ENCODE measurements around the gene AVL9.

GRCh38 chr7:32461484-32461883 is 33.8 kb upstream of the AVL9 start:
- TF ChIP-seq, protein P1, sequence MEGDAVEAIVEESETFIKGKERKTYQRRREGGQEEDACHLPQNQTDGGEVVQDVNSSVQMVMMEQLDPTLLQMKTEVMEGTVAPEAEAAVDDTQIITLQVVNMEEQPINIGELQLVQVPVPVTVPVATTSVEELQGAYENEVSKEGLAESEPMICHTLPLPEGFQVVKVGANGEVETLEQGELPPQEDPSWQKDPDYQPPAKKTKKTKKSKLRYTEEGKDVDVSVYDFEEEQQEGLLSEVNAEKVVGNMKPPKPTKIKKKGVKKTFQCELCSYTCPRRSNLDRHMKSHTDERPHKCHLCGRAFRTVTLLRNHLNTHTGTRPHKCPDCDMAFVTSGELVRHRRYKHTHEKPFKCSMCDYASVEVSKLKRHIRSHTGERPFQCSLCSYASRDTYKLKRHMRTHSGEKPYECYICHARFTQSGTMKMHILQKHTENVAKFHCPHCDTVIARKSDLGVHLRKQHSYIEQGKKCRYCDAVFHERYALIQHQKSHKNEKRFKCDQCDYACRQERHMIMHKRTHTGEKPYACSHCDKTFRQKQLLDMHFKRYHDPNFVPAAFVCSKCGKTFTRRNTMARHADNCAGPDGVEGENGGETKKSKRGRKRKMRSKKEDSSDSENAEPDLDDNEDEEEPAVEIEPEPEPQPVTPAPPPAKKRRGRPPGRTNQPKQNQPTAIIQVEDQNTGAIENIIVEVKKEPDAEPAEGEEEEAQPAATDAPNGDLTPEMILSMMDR (IDR thresholded peaks at IDR 0.05), result no peak
- no peak for TF ChIP-seq POLR2A (IDR thresholded peaks at IDR 0.05)

Data from gastroesophageal sphincter (tissue), 3 donors.